ENCODE results near the gene SOX6. TPM values are rescaled to one million over a fixed set of nuclear protein-coding genes. Genes with fewer than 3 reads are reported as not detected.

Gene SOX6
- total RNA-seq, 1 donor from 2014 or later = 1.4 TPM

GRCh38 chr11:16347928-16348685 lies 8.2 kb downstream of the SOX6 start:
- DNase-seq = no peak

GRCh38 chr11:16346975-16347374 lies 9.4 kb downstream of the SOX6 start:
- no peak for DNase-seq
- Mint-ChIP-seq H3K36me3 (ENCODE audit: unreplicated experiment) (no peaks in the 10 kb centered on the region), H3K4me1 (ENCODE audit: low read depth, unreplicated experiment) (no peaks in the 10 kb centered on the region), H3K27ac (ENCODE audit: unreplicated experiment) (no peak overlapping the region), H3K9me3 (ENCODE audit: unreplicated experiment) (no peaks in the 10 kb centered on the region), H3K27me3 (ENCODE audit: unreplicated experiment) (no peaks in the 10 kb centered on the region), H3K4me3 (ENCODE audit: unreplicated experiment) (no peak overlapping the region)
- no peak for TF ChIP-seq CTCF (IDR thresholded peaks at IDR 0.05; ENCODE audit: partially characterized antibody, unreplicated experiment)

More at GRCh38 chr11:16347928-16348685, 8.2 kb downstream of the SOX6 start:
- Mint-ChIP-seq H3K27me3 (ENCODE audit: unreplicated experiment) (no peaks in the 10 kb centered on the region), H3K4me1 (ENCODE audit: low read depth, unreplicated experiment) (no peaks in the 10 kb centered on the region), H3K36me3 (ENCODE audit: unreplicated experiment) (no peaks in the 10 kb centered on the region), H3K4me3 (ENCODE audit: unreplicated experiment) (no peak overlapping the region), H3K9me3 (ENCODE audit: unreplicated experiment) (no peaks in the 10 kb centered on the region), H3K27ac (ENCODE audit: unreplicated experiment) (no peak overlapping the region)
- TF ChIP-seq CTCF (IDR thresholded peaks at IDR 0.05; ENCODE audit: partially characterized antibody, unreplicated experiment) = no peak

GRCh38 chr11:16341853-16342252 lies 14.5 kb downstream of the SOX6 start:
- no peak overlapping the region for H3K4me3 Mint-ChIP-seq (ENCODE audit: unreplicated experiment)
- H3K4me1 Mint-ChIP-seq (ENCODE audit: low read depth, unreplicated experiment) = peaks cover 13% of the 10 kb centered on the region
- H3K27ac Mint-ChIP-seq (ENCODE audit: unreplicated experiment) = no peak overlapping the region
- no peaks in the 10 kb centered on the region for H3K36me3 Mint-ChIP-seq (ENCODE audit: unreplicated experiment)
- no peak for TF ChIP-seq CTCF (IDR thresholded peaks at IDR 0.05; ENCODE audit: partially characterized antibody, unreplicated experiment)
- no peaks in the 10 kb centered on the region for H3K9me3 Mint-ChIP-seq (ENCODE audit: unreplicated experiment)
- no peak for DNase-seq
- no peaks in the 10 kb centered on the region for H3K27me3 Mint-ChIP-seq (ENCODE audit: unreplicated experiment)

GRCh38 chr11:16338393-16338792 lies 18.0 kb downstream of the SOX6 start:
- Mint-ChIP-seq H3K27ac (ENCODE audit: unreplicated experiment) (no peak overlapping the region), H3K9me3 (ENCODE audit: unreplicated experiment) (no peaks in the 10 kb centered on the region), H3K4me3 (ENCODE audit: unreplicated experiment) (no peak overlapping the region), H3K27me3 (ENCODE audit: unreplicated experiment) (no peaks in the 10 kb centered on the region), H3K4me1 (ENCODE audit: low read depth, unreplicated experiment) (peaks cover 13% of the 10 kb centered on the region), H3K36me3 (ENCODE audit: unreplicated experiment) (no peaks in the 10 kb centered on the region)
- TF ChIP-seq CTCF (IDR thresholded peaks at IDR 0.05; ENCODE audit: partially characterized antibody, unreplicated experiment) = no peak
- DNase-seq = no peak

GRCh38 chr11:16337421-16338213 lies 18.7 kb downstream of the SOX6 start:
- no peak for DNase-seq
- H3K4me3 Mint-ChIP-seq (ENCODE audit: unreplicated experiment) = no peak overlapping the region
- H3K36me3 Mint-ChIP-seq (ENCODE audit: unreplicated experiment) = no peaks in the 10 kb centered on the region
- H3K9me3 Mint-ChIP-seq (ENCODE audit: unreplicated experiment) = no peaks in the 10 kb centered on the region
- H3K27ac Mint-ChIP-seq (ENCODE audit: unreplicated experiment) = no peak overlapping the region
- no peaks in the 10 kb centered on the region for H3K27me3 Mint-ChIP-seq (ENCODE audit: unreplicated experiment)
- no peak for TF ChIP-seq CTCF (IDR thresholded peaks at IDR 0.05; ENCODE audit: partially characterized antibody, unreplicated experiment)
- peaks cover 13% of the 10 kb centered on the region for H3K4me1 Mint-ChIP-seq (ENCODE audit: low read depth, unreplicated experiment)
